ENCODE results near the gene AFMID.
A peak's percentile ranks its signal among the peaks of the same experiment; 100 is the strongest.

AFMID gene

DNA sequence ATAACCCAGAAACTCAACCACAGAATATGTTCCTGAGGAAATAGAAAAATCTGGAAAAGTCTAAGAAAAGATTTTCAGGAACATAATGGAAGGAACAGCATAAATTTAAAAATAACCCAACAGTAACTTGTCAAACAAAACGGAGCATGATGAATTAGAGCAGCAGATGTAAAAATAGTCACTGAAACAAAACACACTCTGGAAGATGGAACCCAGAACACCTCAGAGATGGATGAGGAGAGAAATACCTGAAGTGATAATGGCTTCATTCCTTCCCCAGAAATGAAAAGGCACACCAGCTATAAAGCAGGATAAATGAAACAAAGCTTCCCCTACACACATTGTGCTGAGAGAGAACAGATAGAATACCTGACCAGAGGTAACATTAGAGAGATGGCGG, 6.7 kb upstream of the AFMID start:
- DNase-seq, result no peak

DNA sequence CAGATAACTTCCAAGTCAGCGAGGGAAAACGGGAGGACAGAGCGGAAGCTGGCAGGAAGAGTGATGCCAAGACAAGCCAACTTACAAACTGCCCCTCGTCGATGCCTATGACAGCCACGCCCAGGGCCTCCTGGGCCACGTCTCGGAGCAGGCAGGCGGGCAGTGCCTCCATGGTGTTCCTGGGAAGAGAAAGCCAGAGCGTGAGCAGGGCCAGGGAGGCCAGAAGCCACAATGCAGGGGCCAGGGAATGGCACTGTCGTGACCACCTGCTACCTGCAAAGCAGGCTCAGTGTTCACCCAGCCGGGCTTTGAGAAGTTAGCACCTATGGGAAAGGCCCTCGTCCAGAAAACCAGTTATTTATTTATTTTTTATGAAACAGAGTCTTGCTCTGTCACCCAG, 4.7 kb upstream of the AFMID start:
- no peak for DNase-seq

DNA sequence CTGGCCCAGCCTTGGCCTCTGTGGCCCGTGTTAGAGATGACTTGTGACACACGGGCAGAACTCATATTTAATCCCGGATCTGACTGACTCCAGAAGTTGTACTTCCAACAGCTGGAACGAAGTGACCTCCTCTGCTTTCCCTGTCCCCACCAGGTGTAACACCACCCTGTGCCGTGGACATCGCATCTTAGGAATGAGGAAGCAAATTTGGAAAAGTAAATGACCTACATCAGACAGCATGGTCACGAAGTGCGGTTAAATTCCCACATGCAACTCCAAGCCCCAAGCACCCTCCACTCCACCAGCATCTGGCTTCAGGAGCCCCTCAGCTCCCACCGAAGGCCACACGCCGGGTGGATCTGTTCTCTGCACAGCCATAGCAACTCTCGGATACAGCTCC, 3.2 kb upstream of the AFMID start:
- no peak for DNase-seq

DNA sequence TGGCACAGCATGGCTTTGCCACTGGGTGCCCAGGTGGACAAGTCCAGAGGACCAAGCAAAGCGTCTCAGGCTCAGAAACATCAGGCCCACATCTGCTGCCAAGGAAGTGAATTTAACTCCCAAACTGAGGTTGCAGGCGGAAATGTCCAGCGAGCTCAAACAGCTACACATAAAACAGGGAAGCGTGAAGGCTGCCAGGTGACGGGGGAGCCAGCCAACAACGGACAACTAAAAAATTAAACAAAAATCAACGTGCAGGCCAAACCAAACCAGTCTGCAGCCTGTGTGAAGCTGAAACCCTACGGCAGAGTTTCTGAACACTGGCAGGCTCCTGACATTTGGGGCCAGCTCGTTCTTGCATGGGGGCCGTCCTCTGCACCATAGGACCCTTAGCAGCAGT, 2.8 kb upstream of the AFMID start:
- DNase-seq, result no peak

DNA sequence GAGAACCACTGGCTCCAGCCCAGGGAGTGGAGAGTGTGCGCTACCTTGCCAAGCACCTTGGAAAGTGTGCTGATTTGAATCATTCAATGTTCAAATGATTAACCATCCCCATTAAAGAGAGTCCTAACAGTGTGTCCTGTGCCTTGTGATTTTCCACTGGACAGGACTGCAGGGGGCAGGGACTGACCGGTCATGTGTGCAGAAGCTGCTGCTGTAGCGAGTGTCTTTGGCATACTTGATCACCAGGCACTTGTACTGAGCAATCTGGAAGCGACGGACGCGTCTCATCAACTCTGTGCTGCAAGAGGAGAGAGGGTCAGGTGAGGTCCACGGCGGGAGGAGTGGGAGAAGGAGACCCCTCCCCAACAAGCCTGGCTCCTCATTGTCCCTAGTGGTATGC, 2.3 kb upstream of the AFMID start:
- no peak for DNase-seq

DNA sequence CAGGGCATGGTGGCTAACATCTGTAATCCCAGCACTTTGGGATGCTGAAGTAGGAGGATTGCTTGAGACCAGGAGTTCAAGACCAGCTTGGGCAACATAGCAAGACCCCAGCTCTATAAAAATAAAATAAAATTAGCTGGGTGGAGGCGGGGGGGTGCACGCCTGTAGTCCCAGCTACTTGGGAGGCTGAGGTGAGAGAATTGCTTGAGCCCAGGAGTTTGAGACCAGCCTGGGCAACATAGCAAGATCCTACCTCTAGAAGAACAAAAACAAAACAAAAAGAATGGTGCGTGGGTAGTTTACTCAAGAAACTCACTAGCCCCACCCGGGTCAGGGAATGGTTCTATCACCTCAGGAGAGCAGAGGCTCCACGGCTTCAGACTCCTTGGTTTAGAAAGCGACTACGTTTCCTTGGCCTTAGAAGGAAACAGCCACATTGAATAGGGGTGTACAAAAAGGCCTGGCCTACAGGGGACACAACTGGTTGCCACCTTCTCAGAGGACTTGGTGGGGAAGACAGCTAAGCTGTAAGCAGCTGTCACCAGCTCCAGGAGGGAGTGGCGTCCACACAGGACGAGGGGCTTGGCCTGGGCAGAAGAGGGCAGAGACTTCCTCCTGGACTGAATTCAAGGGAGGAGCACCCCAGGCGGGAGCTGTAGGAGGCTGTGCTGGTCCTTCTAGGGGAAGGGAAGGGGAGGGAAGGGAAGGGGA, 1.0 kb upstream of the AFMID start:
- DNase-seq, result no peak

DNA sequence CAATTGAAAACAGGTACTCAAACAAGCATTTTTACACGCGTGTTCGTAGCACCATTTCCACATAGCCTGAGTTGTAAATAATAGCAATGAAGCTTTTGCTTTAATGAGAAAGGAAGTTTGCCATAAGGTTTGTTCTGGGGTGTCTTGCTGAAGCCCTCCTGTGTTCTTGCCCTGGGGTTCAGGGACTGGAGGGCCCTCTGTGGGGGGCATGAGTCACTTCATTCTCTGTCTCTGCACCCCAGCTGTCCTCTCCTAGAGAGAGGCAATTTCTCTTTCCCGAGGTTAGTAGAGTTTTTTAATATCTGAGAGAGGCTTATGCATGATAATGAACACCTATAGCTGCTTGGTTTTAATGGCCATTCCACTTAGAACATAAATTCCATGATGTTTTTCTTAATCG, 9.6 kb downstream of the AFMID start:
- no peak for DNase-seq

DNA sequence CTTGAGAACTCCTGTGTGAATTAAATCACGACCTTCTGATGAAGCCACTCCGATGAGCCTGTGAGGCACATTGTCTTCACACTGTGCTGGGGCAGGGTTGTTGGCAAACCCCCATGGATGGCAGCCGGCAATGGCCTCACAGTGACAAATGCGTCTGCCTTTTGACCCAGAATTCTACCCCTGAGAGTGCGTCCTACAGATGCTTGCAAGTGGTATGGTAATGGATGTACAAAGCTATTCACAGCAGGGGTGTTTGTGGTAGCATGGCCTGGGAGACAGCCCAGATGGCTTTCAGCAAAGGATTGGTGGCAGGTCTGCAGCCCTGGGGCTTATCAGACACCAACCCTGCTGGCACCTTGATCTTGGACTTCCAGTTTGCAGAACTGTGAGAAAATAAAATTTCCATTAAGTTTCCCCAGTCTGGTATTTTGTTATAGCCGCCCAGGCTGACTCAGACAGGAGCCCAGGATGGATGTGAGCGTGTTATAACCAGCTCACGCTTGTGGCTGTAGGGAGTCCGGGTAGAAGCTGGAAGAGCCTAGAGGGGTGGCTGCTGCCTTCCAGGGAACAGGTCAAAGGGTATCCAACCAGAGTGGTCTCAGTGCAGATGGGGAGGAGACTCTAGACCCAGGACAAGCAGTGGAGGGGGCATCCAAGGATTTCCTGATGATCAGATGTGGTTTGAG, 10.1 kb downstream of the AFMID start:
- no peak for DNase-seq

DNA sequence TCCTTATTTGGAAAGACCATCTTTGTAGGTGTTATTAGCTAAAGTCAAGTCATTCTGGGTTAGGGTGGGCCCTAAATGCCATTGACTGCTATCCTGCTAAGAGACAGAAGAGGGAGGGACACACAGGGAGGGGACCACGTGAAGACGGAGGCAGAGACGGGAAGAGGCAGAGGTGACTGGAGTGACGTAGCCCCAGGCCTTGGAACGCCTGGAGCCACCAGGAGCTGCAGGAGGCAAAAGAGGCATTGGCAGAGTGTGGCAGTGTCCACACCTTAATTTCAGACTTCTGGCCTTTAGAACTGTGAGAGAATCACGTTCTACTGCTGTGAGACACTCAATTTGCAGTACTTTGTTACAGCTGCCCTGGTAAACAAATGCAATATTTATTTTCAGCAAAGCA, 13.3 kb downstream of the AFMID start:
- DNase-seq, result no peak

DNA sequence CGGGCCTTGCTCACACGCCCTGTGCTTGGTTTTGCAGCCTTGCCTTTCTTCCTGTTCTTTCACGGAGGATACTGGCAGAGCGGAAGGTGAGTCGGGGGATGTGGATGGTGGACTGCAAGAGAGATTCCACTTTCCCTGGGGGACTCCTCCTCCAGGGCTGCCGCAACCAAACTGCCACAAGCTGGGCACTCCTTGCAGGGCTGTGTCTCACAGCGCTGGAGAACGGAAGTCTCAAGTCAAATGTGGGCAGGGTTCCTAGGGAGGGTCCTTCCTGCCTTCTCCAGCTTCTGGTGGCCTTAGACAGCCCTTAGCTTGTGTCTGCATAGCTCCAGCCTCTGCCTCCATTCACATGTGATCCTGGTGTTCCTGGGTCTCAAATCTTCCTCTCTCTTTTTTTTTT, 15.5 kb downstream of the AFMID start:
- DNase-seq, result no peak

DNA sequence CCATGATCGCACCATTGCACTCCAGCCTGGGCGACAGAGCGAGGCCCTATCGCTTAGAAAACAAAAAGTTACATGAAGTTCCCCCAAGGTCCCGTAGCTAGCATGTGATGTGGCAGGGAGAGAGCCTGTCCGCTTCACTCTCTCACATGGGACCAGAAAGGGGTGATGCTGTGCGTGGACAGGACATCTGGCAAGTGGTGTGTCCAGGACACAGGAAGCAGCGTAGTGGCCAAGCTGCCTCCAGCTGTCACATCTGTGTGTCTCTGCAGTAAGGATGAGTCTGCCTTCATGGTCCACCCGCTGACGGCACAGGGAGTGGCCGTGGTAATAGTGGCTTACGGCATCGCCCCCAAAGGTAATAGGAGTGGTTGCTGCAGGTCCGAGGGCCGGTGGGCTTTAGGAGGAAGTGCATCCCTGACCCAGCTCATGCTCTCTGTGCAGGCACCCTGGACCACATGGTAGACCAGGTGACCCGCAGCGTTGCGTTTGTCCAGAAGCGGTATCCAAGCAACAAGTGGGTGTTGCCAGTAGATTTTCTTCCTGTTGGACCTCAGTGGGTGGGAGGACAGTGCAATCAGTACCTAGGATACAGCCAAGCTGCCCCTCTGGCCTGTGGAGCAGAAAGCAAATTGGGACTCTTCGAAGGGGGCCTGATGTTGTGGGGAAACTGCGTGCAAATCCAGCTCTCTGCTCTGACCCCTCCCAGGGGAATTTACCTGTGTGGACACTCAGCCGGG, 17.4 kb downstream of the AFMID start:
- DNase-seq, result no peak

DNA sequence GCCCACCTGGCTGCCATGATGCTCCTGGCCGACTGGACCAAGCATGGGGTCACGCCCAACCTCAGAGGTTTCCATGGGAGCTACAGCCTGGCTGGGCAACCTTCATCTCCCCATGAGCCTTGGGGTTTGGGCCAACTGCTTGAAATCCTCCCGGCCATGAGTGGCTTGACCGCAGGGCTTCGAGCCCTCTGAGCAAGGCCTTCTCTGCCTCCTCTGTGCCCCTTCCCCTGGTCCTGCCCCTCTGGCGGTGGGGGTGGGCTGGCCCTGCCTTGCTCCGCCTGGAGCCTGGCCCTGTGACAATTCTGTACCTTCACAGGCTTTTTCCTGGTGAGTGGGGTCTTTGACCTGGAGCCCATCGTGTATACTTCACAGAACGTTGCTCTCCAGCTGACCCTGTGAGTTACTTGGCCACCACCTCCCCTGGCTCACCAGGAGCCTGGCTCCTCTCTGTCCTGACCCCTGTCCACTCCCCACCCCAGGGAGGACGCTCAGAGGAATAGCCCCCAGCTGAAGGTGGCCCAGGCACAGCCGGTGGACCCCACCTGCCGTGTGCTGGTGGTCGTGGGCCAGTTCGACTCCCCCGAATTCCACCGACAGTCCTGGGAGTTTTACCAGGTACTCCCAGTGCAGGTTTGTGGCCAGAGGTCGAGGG, 18.1 kb downstream of the AFMID start:
- no peak for DNase-seq

DNA sequence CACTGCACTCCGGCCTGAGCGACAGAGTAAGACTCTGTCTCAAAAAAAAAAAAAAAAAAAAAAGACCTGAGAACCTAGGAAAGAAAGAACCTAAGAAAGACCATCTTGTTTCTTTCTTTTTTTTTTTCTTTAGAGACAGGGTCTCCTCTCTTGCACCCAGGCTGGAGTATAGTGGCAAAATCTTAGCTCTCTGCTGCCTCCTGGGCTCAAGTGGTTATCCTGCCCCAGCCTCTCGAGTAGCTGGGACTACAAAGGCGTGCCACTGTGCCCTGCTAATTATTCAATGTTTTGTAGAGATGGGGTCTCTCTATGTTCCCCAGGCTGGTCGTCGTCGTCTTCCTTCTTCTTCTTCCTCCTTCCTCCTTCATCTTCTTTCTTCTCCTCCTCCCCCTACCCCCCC, 19.1 kb downstream of the AFMID start:
- no peak for DNase-seq

DNA sequence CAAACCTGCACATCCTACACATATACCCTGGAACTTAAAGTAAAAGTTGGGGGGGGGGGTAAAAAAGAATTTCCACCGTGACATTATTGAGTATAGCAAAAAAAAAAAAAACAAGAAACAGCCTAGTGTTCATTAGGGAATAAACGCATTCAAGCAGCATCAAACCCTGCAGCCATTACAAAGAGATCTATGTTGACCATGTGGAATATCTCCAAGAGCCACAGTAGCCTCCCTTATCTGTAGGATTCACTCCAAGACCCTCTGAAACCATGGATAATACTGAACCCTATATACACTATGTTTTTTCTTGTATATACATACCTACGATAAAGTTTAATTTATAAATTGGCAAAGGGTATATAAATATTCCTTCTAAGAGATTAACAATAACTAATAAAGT, 21.3 kb downstream of the AFMID start:
- no peak for DNase-seq

DNA sequence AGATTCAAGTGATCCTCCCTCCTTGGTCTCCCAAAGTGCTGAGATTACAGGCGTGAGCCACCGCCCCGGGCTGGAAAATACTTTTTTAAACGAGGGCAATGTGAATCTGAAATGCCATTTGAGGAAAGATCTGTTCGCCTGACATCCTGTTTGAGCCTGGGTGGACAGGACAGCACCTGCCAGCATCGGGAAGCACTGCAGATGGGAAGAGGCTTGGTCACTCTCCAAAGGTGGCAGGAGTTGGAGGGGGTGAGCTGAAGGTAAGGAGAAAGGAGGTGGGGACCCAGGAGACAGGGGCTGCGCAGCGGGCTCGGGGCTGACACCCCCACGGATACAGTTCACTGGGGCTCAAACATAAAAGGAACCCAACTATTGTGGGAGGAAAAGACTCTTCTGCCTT, 22.9 kb downstream of the AFMID start:
- DNase-seq, result no peak

DNA sequence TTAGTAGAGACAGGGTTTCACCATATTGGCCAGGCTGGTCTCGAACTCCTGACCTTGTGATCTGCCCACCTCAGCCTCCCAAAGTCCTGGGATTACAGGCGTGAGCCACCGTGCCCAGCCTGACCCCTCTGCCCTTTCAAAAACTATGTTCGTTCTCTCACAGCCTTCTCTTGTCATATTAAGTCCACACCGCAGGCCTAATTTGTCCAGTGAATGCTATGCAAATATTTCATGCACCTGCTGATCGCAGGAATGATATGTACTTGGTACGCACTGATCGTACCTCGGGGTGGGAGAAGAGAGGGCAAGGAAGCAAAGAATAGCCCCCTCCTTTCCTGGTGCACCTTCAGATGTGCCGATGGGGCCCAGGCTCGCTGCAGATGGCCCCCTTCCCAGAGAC, 23.9 kb downstream of the AFMID start:
- DNase-seq, result no peak

DNA sequence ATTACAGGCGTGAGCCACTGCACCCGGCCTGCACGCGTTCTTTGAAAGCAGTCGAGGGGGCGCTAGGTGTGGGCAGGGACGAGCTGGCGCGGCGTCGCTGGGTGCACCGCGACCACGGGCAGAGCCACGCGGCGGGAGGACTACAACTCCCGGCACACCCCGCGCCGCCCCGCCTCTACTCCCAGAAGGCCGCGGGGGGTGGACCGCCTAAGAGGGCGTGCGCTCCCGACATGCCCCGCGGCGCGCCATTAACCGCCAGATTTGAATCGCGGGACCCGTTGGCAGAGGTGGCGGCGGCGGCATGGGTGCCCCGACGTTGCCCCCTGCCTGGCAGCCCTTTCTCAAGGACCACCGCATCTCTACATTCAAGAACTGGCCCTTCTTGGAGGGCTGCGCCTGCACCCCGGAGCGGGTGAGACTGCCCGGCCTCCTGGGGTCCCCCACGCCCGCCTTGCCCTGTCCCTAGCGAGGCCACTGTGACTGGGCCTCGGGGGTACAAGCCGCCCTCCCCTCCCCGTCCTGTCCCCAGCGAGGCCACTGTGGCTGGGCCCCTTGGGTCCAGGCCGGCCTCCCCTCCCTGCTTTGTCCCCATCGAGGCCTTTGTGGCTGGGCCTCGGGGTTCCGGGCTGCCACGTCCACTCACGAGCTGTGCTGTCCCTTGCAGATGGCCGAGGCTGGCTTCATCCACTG, 27.0 kb downstream of the AFMID start, which contains the start of gene BIRC5:
Gene BIRC5, plus strand, starts transcription at position 238 of the 690 bp plus-strand sequence. Its CDS starts 64 bp downstream, at position 302.
- peak; percentile 92 for DNase-seq

DNA sequence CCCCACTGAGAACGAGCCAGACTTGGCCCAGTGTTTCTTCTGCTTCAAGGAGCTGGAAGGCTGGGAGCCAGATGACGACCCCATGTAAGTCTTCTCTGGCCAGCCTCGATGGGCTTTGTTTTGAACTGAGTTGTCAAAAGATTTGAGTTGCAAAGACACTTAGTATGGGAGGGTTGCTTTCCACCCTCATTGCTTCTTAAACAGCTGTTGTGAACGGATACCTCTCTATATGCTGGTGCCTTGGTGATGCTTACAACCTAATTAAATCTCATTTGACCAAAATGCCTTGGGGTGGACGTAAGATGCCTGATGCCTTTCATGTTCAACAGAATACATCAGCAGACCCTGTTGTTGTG, 27.5 kb downstream of the AFMID start:
- no peak for DNase-seq

DNA sequence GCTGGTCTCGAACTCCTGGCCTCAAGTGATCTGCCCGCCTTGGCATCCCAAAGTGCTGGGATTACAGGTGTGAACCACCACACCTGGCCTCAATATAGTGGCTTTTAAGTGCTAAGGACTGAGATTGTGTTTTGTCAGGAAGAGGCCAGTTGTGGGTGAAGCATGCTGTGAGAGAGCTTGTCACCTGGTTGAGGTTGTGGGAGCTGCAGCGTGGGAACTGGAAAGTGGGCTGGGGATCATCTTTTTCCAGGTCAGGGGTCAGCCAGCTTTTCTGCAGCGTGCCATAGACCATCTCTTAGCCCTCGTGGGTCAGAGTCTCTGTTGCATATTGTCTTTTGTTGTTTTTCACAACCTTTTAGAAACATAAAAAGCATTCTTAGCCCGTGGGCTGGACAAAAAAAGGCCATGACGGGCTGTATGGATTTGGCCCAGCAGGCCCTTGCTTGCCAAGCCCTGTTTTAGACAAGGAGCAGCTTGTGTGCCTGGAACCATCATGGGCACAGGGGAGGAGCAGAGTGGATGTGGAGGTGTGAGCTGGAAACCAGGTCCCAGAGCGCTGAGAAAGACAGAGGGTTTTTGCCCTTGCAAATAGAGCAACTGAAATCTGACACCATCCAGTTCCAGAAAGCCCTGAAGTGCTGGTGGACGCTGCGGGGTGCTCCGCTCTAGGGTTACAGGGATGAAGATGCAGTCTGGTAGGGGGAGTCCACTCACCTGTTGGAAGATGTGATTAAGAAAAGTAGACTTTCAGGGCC, 32.4 kb downstream of the AFMID start:
- DNase-seq, result no peak

DNA sequence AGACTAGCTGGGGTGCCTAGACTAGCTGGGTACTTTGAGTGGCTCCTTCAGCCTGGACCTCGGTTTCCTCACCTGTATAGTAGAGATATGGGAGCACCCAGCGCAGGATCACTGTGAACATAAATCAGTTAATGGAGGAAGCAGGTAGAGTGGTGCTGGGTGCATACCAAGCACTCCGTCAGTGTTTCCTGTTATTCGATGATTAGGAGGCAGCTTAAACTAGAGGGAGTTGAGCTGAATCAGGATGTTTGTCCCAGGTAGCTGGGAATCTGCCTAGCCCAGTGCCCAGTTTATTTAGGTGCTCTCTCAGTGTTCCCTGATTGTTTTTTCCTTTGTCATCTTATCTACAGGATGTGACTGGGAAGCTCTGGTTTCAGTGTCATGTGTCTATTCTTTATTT, 35.9 kb downstream of the AFMID start:
- DNase-seq, result no peak

DNA sequence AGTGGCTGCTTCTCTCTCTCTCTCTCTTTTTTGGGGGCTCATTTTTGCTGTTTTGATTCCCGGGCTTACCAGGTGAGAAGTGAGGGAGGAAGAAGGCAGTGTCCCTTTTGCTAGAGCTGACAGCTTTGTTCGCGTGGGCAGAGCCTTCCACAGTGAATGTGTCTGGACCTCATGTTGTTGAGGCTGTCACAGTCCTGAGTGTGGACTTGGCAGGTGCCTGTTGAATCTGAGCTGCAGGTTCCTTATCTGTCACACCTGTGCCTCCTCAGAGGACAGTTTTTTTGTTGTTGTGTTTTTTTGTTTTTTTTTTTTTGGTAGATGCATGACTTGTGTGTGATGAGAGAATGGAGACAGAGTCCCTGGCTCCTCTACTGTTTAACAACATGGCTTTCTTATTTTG, 36.6 kb downstream of the AFMID start:
- DNase-seq, result no peak

All from activated naive CD4-positive, alpha-beta T cell treated with anti-CD3 and anti-CD28 coated beads, Interleukin-2, amount 50 U/mL, for 16 hours (primary cell).